Globus pallidus (tissue), 1 donor: ENCODE measurements around the gene PPP1R13L.

Experiments used
- DNase-seq: peaks from one replicate; pipeline ENCODE4 v3.0.0-alpha.2; 2015; ENCODE audit warnings: low spot score

Gene PPP1R13L

GRCh38 chr19:45407091-45407375, 2.2 kb upstream of the PPP1R13L start:
- DNase-seq: no peak

GRCh38 chr19:45406226-45407090, 1.6 kb upstream of the PPP1R13L start, which contains the start of gene POLR1G:
Gene POLR1G, plus strand, starts transcription at chr19:45406644. Its CDS starts 53 bp downstream, at chr19:45406697.
- peak; percentile 89 for DNase-seq

- DNase-seq: peak; percentile 86
Measured at GRCh38 chr19:45405435-45406225, 761 bp upstream of the PPP1R13L start.

GRCh38 chr19:45403781-45404556, 900 bp downstream of the PPP1R13L start:
- no peak for DNase-seq

- no peak for DNase-seq
Measured at GRCh38 chr19:45403272-45403671, 1.6 kb downstream of the PPP1R13L start.

GRCh38 chr19:45402298-45403061, 2.4 kb downstream of the PPP1R13L start:
- DNase-seq: no peak

GRCh38 chr19:45401815-45402214, 3.1 kb downstream of the PPP1R13L start:
- no peak for DNase-seq

GRCh38 chr19:45400192-45400591, 4.7 kb downstream of the PPP1R13L start:
- DNase-seq: no peak

- no peak for DNase-seq
Measured at GRCh38 chr19:45395821-45396617, 8.8 kb downstream of the PPP1R13L start.

GRCh38 chr19:45391871-45392665, 12.8 kb downstream of the PPP1R13L start:
- DNase-seq: no peak

GRCh38 chr19:45391346-45391745, 13.5 kb downstream of the PPP1R13L start:
- no peak for DNase-seq

GRCh38 chr19:45385392-45386221, 19.3 kb downstream of the PPP1R13L start:
- no peak for DNase-seq

GRCh38 chr19:45382426-45382825, 22.4 kb downstream of the PPP1R13L start:
- DNase-seq: no peak

- no peak for DNase-seq
Measured at GRCh38 chr19:45380107-45380506, 24.8 kb downstream of the PPP1R13L start.

- no peak for DNase-seq
Measured at GRCh38 chr19:45376045-45376724, 28.7 kb downstream of the PPP1R13L start.

GRCh38 chr19:45370410-45371204, 34.3 kb downstream of the PPP1R13L start, which contains the start of gene ERCC2:
Gene ERCC2, minus strand, starts transcription at chr19:45370573. Its CDS starts 33 bp downstream, at chr19:45370540.
- peak; percentile 98 for DNase-seq

GRCh38 chr19:45368737-45369340, 36.0 kb downstream of the PPP1R13L start:
- no peak for DNase-seq
